ACC112 (cell line): Measurements from ENCODE around the gene SMPD2.

ENCODE experiments used
- H2AFZ ChIP-seq: fragments of 200-600 bp; sonication (generic); one replicate; pipeline ENCODE4 v1.6.0; 2017; ENCODE audit warnings: antibody characterized with exemption, low read length; ENCODE audit not compliant: unreplicated experiment
- H3K27ac ChIP-seq: fragments of 200-600 bp; sonication (generic); 2 replicates; pipeline ENCODE4 v1.5.1; 2014; ENCODE audit warnings: low read depth, mild to moderate bottlenecking, antibody characterized with exemption, low read length, moderate library complexity
- H3K27me3 ChIP-seq: fragments of 200-600 bp; sonication (generic); 2 replicates; pipeline ENCODE4 v1.6.1; 2014; ENCODE audit warnings: mild to moderate bottlenecking, antibody characterized with exemption, low read length, moderate library complexity, mixed read lengths; ENCODE audit not compliant: insufficient read depth
- H3K36me3 ChIP-seq: fragments of 200-600 bp; sonication (generic); 2 replicates; pipeline ENCODE4 v1.6.1; 2016; ENCODE audit warnings: mild to moderate bottlenecking, antibody characterized with exemption, low read length, moderate library complexity, mixed read lengths; ENCODE audit not compliant: insufficient read depth
- H3K4me1 ChIP-seq: fragments of 200-600 bp; sonication (generic); one replicate; pipeline ENCODE4 v1.6.1; 2016; ENCODE audit warnings: low read length, mixed read lengths; ENCODE audit not compliant: insufficient read depth, unreplicated experiment, control insufficient read depth
- H3K4me3 ChIP-seq: fragments of 200-600 bp; sonication (generic); 2 replicates; pipeline ENCODE4 v1.5.1; 2014; ENCODE audit warnings: mild to moderate bottlenecking, low read depth, low read length
- H3K79me2 ChIP-seq: fragments of 200-600 bp; sonication (generic); one replicate; pipeline ENCODE4 v1.6.0; 2016; ENCODE audit warnings: low read length; ENCODE audit not compliant: control insufficient read depth, unreplicated experiment, insufficient read depth

The SMPD2 gene

DNA sequence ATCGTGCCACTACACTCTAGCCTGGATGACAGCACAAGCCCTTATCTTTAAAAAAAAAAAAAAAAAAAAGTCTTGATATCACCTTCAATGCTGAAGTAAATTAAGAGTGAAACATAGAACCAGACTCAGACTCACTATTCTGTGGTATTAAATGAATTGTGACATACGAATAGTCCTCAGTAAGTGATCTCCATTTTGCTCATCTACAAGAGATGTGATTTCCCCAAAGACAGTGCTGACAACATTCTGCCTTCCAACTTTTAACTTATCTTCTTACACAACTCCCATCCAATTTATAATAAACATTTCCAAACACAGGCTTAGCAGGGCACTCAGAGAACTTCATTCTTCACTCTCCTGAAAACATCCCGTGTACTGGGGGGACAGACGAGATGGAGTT, 34.5 kb downstream of the SMPD2 start:
- no peak overlapping the region for H3K4me3 ChIP-seq
- no peak overlapping the region for H3K27ac ChIP-seq
- no peak overlapping the region for H2AFZ ChIP-seq
- H3K27me3 ChIP-seq, result no peaks in the 10 kb centered on the region
- H3K36me3 ChIP-seq, result peaks cover 7% of the 10 kb centered on the region; the same call in 1 of the 2 replicates
- H3K4me1 ChIP-seq, result peaks cover 14% of the 10 kb centered on the region
- H3K79me2 ChIP-seq, result peaks cover 23% of the 10 kb centered on the region

DNA sequence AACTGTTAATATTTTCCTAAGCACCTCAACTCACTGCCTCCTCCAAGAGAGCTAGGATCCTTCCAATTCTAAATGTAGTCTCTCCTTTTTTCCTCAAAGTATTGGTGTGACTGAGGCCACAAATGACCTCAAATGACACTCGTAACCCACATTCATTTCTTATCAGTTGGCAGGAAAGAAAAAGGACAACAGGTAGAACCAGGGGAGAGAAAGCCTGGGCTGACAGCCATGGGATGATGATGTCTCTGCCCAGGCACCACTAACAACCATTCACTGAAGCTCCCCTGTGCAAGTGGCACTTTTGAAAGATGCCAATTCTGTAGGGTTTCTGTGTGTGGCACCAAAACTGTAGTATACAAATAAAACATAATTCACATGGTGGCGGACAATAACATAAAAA, 35.1 kb downstream of the SMPD2 start:
- H2AFZ ChIP-seq, result no peak overlapping the region
- no peak overlapping the region for H3K4me3 ChIP-seq
- H3K27ac ChIP-seq, result no peak overlapping the region
- H3K27me3 ChIP-seq, result no peaks in the 10 kb centered on the region
- H3K4me1 ChIP-seq, result peaks cover 18% of the 10 kb centered on the region
- peaks cover 28% of the 10 kb centered on the region for H3K79me2 ChIP-seq
- peaks cover 11% of the 10 kb centered on the region; the same call in 1 of the 2 replicates for H3K36me3 ChIP-seq

DNA sequence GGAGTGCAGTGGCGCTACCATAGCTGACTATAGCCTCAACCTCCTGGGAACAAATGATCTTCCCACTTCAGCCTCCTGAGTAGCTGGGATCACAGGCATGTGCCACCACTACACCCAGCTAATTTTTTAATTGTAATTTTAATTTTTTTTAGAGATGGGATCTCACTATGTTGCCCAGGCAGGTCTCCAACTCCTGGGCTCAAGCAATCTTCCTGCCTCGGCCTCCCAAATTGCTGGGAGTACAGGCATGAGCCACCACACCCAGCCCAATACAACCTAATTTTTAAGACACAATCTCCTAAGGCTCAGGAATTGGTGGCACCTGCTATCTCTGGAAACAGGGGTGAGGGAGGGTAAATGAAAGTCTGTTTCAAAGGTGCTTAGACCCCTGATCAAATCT, 36.7 kb downstream of the SMPD2 start:
- Histone ChIP-seq H3K4me1 (peaks cover 33% of the 10 kb centered on the region), H3K79me2 (peaks cover 43% of the 10 kb centered on the region), H3K27me3 (no peaks in the 10 kb centered on the region), H3K27ac (no peak overlapping the region), H3K36me3 (peaks cover 23% of the 10 kb centered on the region), H3K4me3 (no peak overlapping the region), H2AFZ (no peak overlapping the region)

DNA sequence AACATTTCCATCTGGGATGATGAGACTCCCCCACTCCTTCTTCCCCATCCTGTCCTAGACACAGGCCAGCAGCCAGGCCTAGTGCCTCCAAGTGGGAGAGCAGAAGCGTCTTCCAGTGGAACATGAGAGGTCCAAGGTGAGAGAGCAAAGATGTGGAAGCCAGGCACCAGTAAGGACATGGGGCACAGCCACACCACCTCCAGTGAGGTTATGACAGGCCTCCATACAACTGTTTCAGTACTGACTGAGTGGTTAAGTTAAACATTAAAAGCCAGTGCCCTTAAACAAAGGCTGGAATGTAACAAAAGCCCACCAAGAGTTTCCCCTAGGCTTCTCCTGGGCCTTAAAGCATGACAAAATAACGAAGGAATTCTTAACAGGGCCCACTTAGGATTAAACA, 37.2 kb downstream of the SMPD2 start:
- peaks cover 34% of the 10 kb centered on the region for H3K4me1 ChIP-seq

DNA sequence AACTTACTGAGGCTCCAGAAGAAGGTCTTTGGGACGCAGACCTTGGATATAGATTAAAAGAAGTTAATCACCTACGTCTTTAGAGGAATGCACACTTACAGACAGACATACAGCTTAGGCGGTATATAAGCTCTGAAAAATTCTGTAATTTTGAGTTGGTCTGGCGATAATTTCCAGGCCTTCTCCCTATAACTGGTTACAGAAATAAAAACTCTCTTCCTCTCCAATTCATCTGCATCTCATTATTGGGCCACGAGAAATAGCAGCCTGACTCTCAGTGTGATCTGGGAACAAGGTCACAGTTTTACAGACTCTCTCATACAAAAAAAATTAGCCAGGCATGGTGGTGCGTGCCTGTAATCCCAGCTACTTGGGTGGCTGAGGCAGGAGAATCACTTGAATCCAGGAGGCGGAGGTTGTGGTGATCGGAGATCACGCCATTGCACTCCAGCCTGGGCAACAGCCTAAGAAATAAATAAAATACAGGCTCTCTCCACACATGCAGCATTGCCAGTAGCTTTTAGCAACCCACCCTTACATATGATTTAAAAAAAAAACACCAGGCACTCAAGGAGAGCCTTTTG, 37.8 kb downstream of the SMPD2 start:
- H3K36me3 ChIP-seq, result peaks cover 20% of the 10 kb centered on the region
- peak overlapping the region; percentile 25 for H3K4me3 ChIP-seq
- H3K27ac ChIP-seq, result no peak overlapping the region
- H3K27me3 ChIP-seq, result no peaks in the 10 kb centered on the region
- H3K79me2 ChIP-seq, result peaks cover 46% of the 10 kb centered on the region
- H3K4me1 ChIP-seq, result peaks cover 34% of the 10 kb centered on the region
- H2AFZ ChIP-seq, result no peak overlapping the region

More for the DNA sequence above, 37.2 kb downstream of the SMPD2 start:
- H3K4me3 ChIP-seq, result no peak overlapping the region
- H3K36me3 ChIP-seq, result peaks cover 20% of the 10 kb centered on the region
- H3K27me3 ChIP-seq, result no peaks in the 10 kb centered on the region
- no peak overlapping the region for H2AFZ ChIP-seq
- H3K79me2 ChIP-seq, result peaks cover 46% of the 10 kb centered on the region
- H3K27ac ChIP-seq, result no peak overlapping the region

DNA sequence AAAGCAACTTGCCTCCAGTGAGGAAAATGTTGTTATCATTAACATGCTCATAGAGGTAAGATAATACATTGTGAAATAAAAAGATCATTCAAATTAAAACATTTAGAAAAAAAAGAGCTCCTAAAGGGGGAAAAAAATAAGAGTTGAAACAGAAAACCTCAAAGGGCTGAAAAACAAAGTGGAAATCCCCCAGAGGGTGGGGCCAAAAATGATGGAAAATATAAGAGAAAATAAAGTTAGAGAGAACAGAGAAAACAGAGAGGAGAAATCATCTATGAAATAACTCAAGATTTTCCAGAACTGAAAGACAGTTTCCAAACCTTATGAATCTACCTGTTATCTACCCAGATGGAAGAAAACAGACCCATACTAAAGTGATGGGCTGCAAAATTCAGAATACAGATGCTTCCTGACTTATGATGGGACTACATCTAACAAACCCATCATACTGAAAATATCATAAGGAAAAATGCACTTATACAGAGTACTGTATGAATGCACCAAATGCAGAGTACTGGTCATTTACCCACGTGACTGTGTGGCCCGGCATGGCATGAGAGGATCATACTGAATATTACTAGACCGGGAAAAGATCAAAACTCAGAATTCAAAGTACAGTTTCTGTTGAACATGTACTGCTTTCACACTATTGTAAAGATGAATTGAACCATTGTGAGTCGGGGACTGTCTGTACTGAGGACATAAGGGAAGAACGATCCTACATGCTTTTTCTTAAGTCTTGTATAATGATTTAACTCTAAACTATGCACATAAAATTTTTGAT, 38.5 kb downstream of the SMPD2 start:
- Histone ChIP-seq H2AFZ (no peak overlapping the region), H3K79me2 (peaks cover 46% of the 10 kb centered on the region), H3K27me3 (no peaks in the 10 kb centered on the region), H3K4me1 (peaks cover 34% of the 10 kb centered on the region), H3K27ac (no peak overlapping the region), H3K36me3 (peaks cover 20% of the 10 kb centered on the region), H3K4me3 (peak overlapping the region; percentile 25)

DNA sequence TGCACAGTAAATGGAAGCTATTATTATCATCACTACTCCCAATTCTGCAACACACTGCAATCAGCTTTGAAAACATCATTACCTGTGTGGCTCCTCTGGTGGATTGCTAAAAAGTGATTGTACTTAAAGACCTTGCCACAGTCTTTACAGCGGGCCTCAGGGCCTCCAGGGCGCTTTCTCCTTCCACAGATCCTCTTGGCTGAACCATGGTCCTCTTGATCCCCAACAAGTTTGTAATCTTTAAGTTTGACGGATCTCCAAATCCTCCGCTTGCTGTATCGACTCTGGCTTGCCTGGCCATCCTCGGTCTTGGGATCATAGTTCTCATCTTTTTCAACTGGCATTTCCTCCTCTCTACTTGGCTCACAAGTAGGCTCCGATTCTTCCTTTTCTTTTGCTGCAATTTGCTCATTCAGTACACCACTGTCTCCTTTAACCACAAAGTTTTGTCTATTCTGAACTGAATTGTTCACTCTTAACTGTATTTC, 40.5 kb downstream of the SMPD2 start:
- Histone ChIP-seq H3K79me2 (peaks cover 46% of the 10 kb centered on the region), H3K36me3 (peaks cover 20% of the 10 kb centered on the region), H3K27me3 (no peaks in the 10 kb centered on the region), H2AFZ (no peak overlapping the region), H3K27ac (no peak overlapping the region), H3K4me1 (peaks cover 34% of the 10 kb centered on the region), H3K4me3 (peak overlapping the region; percentile 100; the same call in 1 of the 2 replicates)

DNA sequence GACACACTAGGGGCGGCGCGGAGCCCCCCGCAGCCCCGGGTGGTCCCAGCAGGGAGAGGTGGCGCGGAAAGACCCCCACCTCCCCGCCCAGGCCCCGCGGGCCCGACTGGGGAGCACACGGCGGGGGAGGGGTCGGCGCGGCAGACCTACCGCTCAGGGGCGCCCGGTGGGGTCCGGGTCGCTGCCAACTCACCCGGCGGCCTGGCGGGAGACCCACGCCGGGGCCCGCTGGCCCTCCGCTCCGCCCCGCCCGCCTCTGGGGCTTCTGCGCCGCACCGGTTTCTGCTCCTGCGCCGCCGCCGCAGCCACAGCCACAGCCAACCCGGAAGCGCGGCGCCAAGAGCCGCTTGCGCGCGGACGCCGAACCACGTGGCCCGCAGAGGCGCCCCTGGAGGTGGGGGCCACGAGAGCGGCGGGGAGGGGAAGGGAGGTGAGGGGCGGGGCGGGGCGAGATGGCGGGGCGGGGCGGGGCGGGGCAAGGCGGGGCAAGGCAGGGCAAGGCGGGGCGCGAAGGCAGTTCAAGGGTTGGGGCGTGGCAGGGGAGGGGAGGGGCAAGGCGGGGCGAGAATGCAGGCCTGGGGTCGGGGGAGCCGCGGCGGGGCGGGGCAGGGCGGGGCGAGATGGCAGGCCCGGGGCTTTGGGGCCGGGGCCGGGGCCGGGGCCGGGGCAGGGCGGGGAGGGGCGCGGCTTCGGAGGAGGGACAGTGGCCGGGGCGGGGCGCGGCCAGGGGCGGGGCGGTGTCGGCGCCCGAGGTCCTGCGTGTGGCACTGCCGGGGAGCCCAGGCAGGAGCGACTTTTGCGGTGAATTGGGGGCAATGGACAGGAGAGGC, 42.6 kb downstream of the SMPD2 start, which contains the start of gene ZBTB24:
ZBTB24 (minus strand) TSS at position 315 of the 830 bp plus-strand sequence. CDS start 1,193 bp downstream, outside the sequence.
- Histone ChIP-seq H3K27me3 (no peaks in the 10 kb centered on the region), H3K4me1 (peaks cover 34% of the 10 kb centered on the region), H3K27ac (no peak within 1 kb of the TSS), H3K4me3 (peak within 1 kb of the TSS; percentile 100), H2AFZ (peak within 1 kb of the TSS; percentile 97), H3K79me2 (peaks cover 39% of the 10 kb centered on the region), H3K36me3 (peaks cover 15% of the 10 kb centered on the region)

DNA sequence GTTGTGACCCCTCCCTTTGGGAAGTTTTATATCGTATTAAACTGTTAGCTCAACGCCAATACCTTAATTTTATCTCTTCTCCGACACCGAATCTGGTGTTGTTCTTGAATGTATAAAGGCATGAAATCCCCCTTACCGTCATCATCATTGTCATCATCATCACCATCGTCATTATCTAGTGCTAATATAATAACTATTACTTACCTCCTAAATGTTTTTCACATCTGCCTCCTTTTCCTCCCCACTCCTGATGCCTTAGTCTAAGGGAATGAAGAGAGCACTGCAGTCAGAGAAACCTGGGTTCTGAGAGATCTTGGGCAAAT, 43.2 kb downstream of the SMPD2 start:
- Histone ChIP-seq H3K4me3 (peak overlapping the region; percentile 75), H3K36me3 (peaks cover 15% of the 10 kb centered on the region), H3K27ac (no peak overlapping the region)

DNA sequence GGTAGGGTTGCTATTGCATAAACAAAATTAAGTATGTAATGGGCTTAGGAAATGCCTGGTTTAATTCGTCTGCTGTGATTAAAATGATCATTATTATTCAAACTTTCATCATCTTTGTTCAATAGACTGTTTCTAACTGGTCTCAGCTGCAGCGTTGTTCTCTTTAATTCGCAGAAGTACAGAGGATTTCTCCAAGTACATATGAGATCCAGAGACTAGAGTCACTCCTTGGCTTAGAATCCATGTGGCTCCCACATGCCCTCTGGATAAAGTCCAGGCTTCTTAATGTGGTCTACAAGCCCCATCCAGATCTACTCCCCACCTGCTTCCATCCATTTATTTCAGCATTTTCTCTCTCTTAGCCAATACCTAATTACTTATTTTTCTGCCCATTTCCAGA, 43.6 kb downstream of the SMPD2 start:
- Histone ChIP-seq H3K4me1 (peaks cover 24% of the 10 kb centered on the region), H3K27ac (no peak overlapping the region), H3K79me2 (peaks cover 29% of the 10 kb centered on the region), H3K36me3 (peaks cover 15% of the 10 kb centered on the region), H2AFZ (peak overlapping the region; percentile 65), H3K27me3 (no peaks in the 10 kb centered on the region), H3K4me3 (peak overlapping the region; percentile 75)

More for the DNA sequence above, 43.2 kb downstream of the SMPD2 start:
- H2AFZ ChIP-seq, result peak overlapping the region; percentile 65
- H3K27me3 ChIP-seq, result no peaks in the 10 kb centered on the region
- H3K79me2 ChIP-seq, result peaks cover 33% of the 10 kb centered on the region
- H3K4me1 ChIP-seq, result peaks cover 28% of the 10 kb centered on the region
